ENCODE results near the gene GBA3.

DNA sequence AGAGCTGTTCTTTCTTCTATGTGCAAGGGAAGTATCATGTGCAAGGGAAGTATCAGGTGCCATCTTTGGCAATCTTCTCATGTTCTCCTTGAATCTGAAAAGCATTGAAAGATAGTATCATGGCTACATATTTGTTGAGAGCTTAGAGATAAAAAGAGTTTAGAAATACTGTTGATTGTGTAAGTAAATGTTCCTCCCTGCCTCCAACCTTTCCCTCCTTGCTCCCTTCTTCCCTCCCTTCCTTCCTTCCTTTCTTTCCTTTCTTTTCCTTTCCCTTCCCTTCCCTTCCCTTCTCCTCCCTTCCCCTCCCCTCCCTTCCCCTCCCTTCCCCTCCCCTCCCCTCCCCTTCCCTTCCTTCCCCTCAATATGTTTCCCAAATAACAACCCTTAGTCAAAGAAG is 108.7 kb downstream of the GBA3 start:
- TF ChIP-seq ZNF565 (CRISPR knock-in tag; conservative IDR thresholded peaks at IDR 0.05; ENCODE audit: low read depth) (no peak), GLIS3 (CRISPR knock-in tag; IDR thresholded peaks at IDR 0.05) (no peak), RARB (CRISPR knock-in tag; IDR thresholded peaks at IDR 0.05) (no peak), BACH2 (CRISPR knock-in tag; IDR thresholded peaks at IDR 0.05; ENCODE audit: borderline replicate concordance) (no peak), PPARA (CRISPR knock-in tag; IDR thresholded peaks at IDR 0.05; ENCODE audit: borderline replicate concordance) (no peak), ISL1 (CRISPR knock-in tag; IDR thresholded peaks at IDR 0.05) (no peak), ZNF8 (CRISPR knock-in tag; IDR thresholded peaks at IDR 0.05) (no peak)
- TF ChIP-seq, protein P1, sequence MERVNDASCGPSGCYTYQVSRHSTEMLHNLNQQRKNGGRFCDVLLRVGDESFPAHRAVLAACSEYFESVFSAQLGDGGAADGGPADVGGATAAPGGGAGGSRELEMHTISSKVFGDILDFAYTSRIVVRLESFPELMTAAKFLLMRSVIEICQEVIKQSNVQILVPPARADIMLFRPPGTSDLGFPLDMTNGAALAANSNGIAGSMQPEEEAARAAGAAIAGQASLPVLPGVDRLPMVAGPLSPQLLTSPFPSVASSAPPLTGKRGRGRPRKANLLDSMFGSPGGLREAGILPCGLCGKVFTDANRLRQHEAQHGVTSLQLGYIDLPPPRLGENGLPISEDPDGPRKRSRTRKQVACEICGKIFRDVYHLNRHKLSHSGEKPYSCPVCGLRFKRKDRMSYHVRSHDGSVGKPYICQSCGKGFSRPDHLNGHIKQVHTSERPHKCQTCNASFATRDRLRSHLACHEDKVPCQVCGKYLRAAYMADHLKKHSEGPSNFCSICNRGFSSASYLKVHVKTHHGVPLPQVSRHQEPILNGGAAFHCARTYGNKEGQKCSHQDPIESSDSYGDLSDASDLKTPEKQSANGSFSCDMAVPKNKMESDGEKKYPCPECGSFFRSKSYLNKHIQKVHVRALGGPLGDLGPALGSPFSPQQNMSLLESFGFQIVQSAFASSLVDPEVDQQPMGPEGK (CRISPR knock-in tag; IDR thresholded peaks at IDR 0.05; ENCODE audit: borderline replicate concordance) = no peak
- TF ChIP-seq, protein P2, sequence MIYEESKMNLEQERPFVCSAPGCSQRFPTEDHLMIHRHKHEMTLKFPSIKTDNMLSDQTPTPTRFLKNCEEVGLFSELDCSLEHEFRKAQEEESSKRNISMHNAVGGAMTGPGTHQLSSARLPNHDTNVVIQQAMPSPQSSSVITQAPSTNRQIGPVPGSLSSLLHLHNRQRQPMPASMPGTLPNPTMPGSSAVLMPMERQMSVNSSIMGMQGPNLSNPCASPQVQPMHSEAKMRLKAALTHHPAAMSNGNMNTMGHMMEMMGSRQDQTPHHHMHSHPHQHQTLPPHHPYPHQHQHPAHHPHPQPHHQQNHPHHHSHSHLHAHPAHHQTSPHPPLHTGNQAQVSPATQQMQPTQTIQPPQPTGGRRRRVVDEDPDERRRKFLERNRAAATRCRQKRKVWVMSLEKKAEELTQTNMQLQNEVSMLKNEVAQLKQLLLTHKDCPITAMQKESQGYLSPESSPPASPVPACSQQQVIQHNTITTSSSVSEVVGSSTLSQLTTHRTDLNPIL (CRISPR knock-in tag; IDR thresholded peaks at IDR 0.05; ENCODE audit: low read depth) = no peak

All from SK-N-SH treated with all-trans-retinoic acid at 6 μM for 48 hours (cell line).